CD14-positive monocyte (primary cell): ENCODE data around the gene BCL2L2. TPM values are rescaled to one million over a fixed set of nuclear protein-coding genes. Genes with fewer than 3 reads are reported as not detected.

ENCODE experiments used
- DNase-seq, 3 donors: peaks; one replicate each; pipeline ENCODE4 v3.0.0-alpha.2; 2011 to 2022
- H2AFZ ChIP-seq: 2 replicates; pipeline ENCODE4 v1.6.0; 2012; ENCODE audit warnings: mild to moderate bottlenecking, low read depth, low read length, inconsistent platforms; ENCODE audit not compliant: insufficient read depth, poor library complexity, severe bottlenecking
- H3K27ac ChIP-seq, 2 donors: 1 replicate in 1 of 2; 2 replicates in 1 of 2; pipeline ENCODE4 v1.5.1; 2012 to 2013; ENCODE audit warnings: low read length in 2 of 2, control low read depth in 1 of 2, inconsistent platforms in 1 of 2, low read depth in 1 of 2, mild to moderate bottlenecking in 1 of 2
- H3K27me3 ChIP-seq, 2 donors: one replicate each; pipeline versions ENCODE4 v1.6.0 to v1.6.1; 2011 to 2013; ENCODE audit warnings: low read length in 2 of 2; ENCODE audit not compliant: control insufficient read depth in 2 of 2, insufficient read depth in 2 of 2
- H3K36me3 ChIP-seq, 2 donors: replicated peaks in 1 of 2; 1 replicate in 1 of 2; 2 replicates in 1 of 2; pipeline versions ENCODE4 v1.5.1 to v1.6.1; 2012 to 2013; ENCODE audit warnings: low read length in 2 of 2, control low read depth in 1 of 2, inconsistent platforms in 1 of 2, mild to moderate bottlenecking in 1 of 2; ENCODE audit not compliant: insufficient read depth in 2 of 2, control insufficient read depth in 1 of 2
- H3K4me1 ChIP-seq, 2 donors: 1 replicate in 1 of 2; 2 replicates in 1 of 2; pipeline versions ENCODE4 v1.5.1 to v1.6.1; 2012 to 2013; ENCODE audit warnings: low read length in 2 of 2, control low read depth in 1 of 2, inconsistent platforms in 1 of 2, mild to moderate bottlenecking in 1 of 2, moderate library complexity in 1 of 2; ENCODE audit not compliant: insufficient read depth in 2 of 2, control insufficient read depth in 1 of 2
- H3K4me2 ChIP-seq: replicated peaks from 2 replicates; pipeline ENCODE3; 2012; ENCODE audit warnings: low read length, moderate library complexity, mild to moderate bottlenecking; ENCODE audit not compliant: poor library complexity, severe bottlenecking; ENCODE audit errors: extremely low read depth
- H3K4me3 ChIP-seq, 3 experiments: fragments of 200-600 bp in 1 of 3; sonication (generic) in 1 of 3; replicated peaks in 1 of 3; 1 replicate in 2 of 3; 2 replicates in 1 of 3; pipeline ENCODE4 v1.5.1; 2011 to 2013; ENCODE audit warnings: low read length in 3 of 3, mild to moderate bottlenecking in 3 of 3, control low read depth in 2 of 3, low read depth in 2 of 3, inconsistent platforms in 1 of 3, moderate library complexity in 1 of 3
- H3K79me2 ChIP-seq: 2 replicates; pipeline ENCODE4 v1.6.0; 2012; ENCODE audit warnings: mild to moderate bottlenecking, control low read depth, inconsistent platforms, low read length, moderate library complexity; ENCODE audit not compliant: insufficient read depth
- H3K9ac ChIP-seq: 2 replicates; pipeline ENCODE4 v1.6.0; 2017; ENCODE audit warnings: low read length, mild to moderate bottlenecking; ENCODE audit not compliant: insufficient read depth, poor library complexity, severe bottlenecking
- H3K9me3 ChIP-seq, 2 donors: replicated peaks in 1 of 2; 1 replicate in 1 of 2; 2 replicates in 1 of 2; pipeline versions ENCODE4 v1.5.1 to v1.6.1; 2012 to 2013; ENCODE audit warnings: low read length in 2 of 2, control low read depth in 1 of 2; ENCODE audit not compliant: control insufficient read depth in 1 of 2, insufficient read depth in 1 of 2
- H4K20me1 ChIP-seq: 2 replicates; pipeline ENCODE4 v1.6.0; 2012; ENCODE audit warnings: mild to moderate bottlenecking, low read length, control low read depth, moderate library complexity; ENCODE audit not compliant: insufficient read depth
- H3K27ac Mint-ChIP-seq, 7 donors: one replicate each; pipeline ENCODE4 v1.8.0; 2020; ENCODE audit warnings: mild to moderate bottlenecking in 7 of 7, mixed read lengths in 7 of 7, moderate library complexity in 6 of 7, inconsistent platforms in 2 of 7
- H3K27me3 Mint-ChIP-seq, 3 donors: one replicate each; pipeline ENCODE4 v1.8.0; 2021 to 2022; ENCODE audit warnings: low read depth in 3 of 3, mild to moderate bottlenecking in 3 of 3, mixed read lengths in 3 of 3, moderate library complexity in 3 of 3, inconsistent platforms in 1 of 3
- H3K36me3 Mint-ChIP-seq, 2 donors: one replicate each; pipeline ENCODE4 v1.8.0; 2020; ENCODE audit warnings: mixed read lengths in 2 of 2, inconsistent platforms in 1 of 2, mild to moderate bottlenecking in 1 of 2
- H3K4me1 Mint-ChIP-seq: one replicate; pipeline ENCODE4 v1.8.0; 2020; ENCODE audit warnings: mild to moderate bottlenecking, mixed read lengths
- H3K4me3 Mint-ChIP-seq, 2 donors: one replicate each; pipeline ENCODE4 v1.8.0; 2020; ENCODE audit warnings: mild to moderate bottlenecking in 2 of 2, mixed read lengths in 2 of 2, moderate library complexity in 1 of 2
- H3K9me3 Mint-ChIP-seq, 7 donors: one replicate each; pipeline ENCODE4 v1.8.0; 2020 to 2022; ENCODE audit warnings: mixed read lengths in 7 of 7, mild to moderate bottlenecking in 6 of 7, moderate library complexity in 6 of 7, inconsistent platforms in 2 of 7
- CTCF ChIP-seq: fragments of 200-600 bp; IDR thresholded peaks from one replicate; pipeline ENCODE4 v1.8.0; 2022; ENCODE audit warnings: antibody characterized with exemption, mild to moderate bottlenecking
- WGBS: methylation state at CpG from one replicate; pipeline ENCODE4 v1.1.5; 2013; ENCODE audit warnings: missing lambda C conversion rate; ENCODE audit not compliant: insufficient coverage; 5-methylcytosine and 5-hydroxymethylcytosine counted together
- intact Hi-C, 2 donors: fragments of 100-400 bp; cut with micrococcal nuclease; formaldehyde crosslinking; loops; one replicate each; pipeline versions ENCODE4 v1.15.0 to v1.15.1; 2023
- polyA plus RNA-seq, 3 donors: library from polyadenylated mRNA; depleted of rRNA in 1 of 3; unstranded in 2 of 3; stranded (reverse) in 1 of 3; fragments of 300-500 nt in 2 of 3; fragments of >200 nt in 1 of 3; fragmentation: Illumina TruSeq in 2 of 3; gene quantifications; 1 replicate in 2 of 3; 2 replicates in 1 of 3; pipeline ENCODE4 v1.2.3, GENCODE V29; 2012 to 2021

The BCL2L2 gene
- polyA plus RNA-seq, 3 donors, result 0.90 to 23.7 (median 1.4) TPM

- Histone ChIP-seq H3K9ac (peak within 1 kb of the TSS; percentile 91), H3K4me3 (peak within 1 kb of the TSS; percentile 36 to 90 (median 58)), H3K4me1 (peaks cover 41 to 62% of the 10 kb centered on the region in 2 donors), H3K9me3 (no peaks in the 10 kb centered on the region), H3K27ac (peak within 1 kb of the TSS; percentile 86 to 93), H4K20me1 (no peaks in the 10 kb centered on the region), H3K4me2 (peak within 1 kb of the TSS; percentile 100), H2AFZ (peak within 1 kb of the TSS; percentile 100), H3K27me3 (no peaks in the 10 kb centered on the region), H3K36me3 (peaks cover 7 to 17% of the 10 kb centered on the region in 2 donors), H3K79me2 (peaks cover 40% of the 10 kb centered on the region)
- intact Hi-C loops, result loop anchor here in 1 of 2 donors (10.0 kb wide), 1 partner anchor 718 kb away; the partner anchor contains the start of gene DAD1
- peaks cover 44% of the 10 kb centered on the region for H3K4me1 Mint-ChIP-seq
- TF ChIP-seq CTCF, result no peak
- DNase-seq, result peak; percentile 20 to 41 (median 27)
- peak within 1 kb of the TSS; percentile 96 to 99 for H3K4me3 Mint-ChIP-seq
- H3K9me3 Mint-ChIP-seq, result peaks cover 0 to 2% (median 0%) of the 10 kb centered on the region in 7 donors
- under 1% methylated on average over 66 of the region's 81 CpGs for WGBS
- H3K36me3 Mint-ChIP-seq, result peaks cover 10 to 19% of the 10 kb centered on the region in 2 donors
- no peaks in the 10 kb centered on the region for H3K27me3 Mint-ChIP-seq
- peak within 1 kb of the TSS; percentile 93 to 97 (median 94) for H3K27ac Mint-ChIP-seq
Measured at GRCh38 chr14:23302290-23303225, 4.1 kb upstream of the BCL2L2 start, which contains the start of gene PPP1R3E. Gene PPP1R3E (minus strand): TSS chr14:23302859. CDS start chr14:23302576, 283 bp downstream.

DNA sequence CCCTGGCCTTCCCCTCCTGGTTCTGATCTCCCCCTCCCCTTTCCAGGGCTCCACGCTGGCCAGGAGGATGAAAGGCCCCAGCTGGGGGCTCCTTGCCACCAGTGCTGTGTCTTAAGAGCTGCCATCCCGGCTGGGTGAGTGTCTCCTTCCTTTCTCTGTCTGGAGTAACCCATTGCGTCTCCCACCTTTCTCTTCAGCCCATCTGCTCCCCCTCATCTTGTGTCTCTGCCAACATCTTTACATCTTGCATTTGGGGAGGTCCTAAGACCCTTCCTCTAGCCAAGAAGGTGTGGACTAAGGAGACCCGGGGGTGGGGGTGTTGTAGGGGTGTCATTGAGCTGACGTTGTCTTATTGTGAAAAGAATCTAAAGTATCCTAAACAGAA, 505 bp downstream of the BCL2L2 start:
- Histone ChIP-seq H3K27ac (peak overlapping the region; percentile 76 to 89), H3K9ac (peak overlapping the region; percentile 80), H3K9me3 (no peaks in the 10 kb centered on the region), H3K36me3 (peaks cover 24 to 41% of the 10 kb centered on the region in 2 donors), H3K79me2 (peaks cover 50% of the 10 kb centered on the region), H3K4me3 (peak overlapping the region; percentile 39 to 92 (median 90)), H4K20me1 (no peaks in the 10 kb centered on the region), H3K27me3 (no peaks in the 10 kb centered on the region), H3K4me1 (peaks cover 31 to 50% of the 10 kb centered on the region in 2 donors), H3K4me2 (peak overlapping the region; percentile 89), H2AFZ (peak overlapping the region; percentile 98)
- peaks cover 49% of the 10 kb centered on the region for H3K4me1 Mint-ChIP-seq
- no peaks in the 10 kb centered on the region for H3K9me3 Mint-ChIP-seq
- TF ChIP-seq CTCF, result no peak
- peaks cover 14 to 31% of the 10 kb centered on the region in 2 donors for H3K36me3 Mint-ChIP-seq
- peak overlapping the region; percentile 76 to 92 (median 89) for H3K27ac Mint-ChIP-seq
- intact Hi-C loops, result loop anchor here (2.0 to 10.0 kb wide), 2 partner anchors 14 to 722 kb away; partner anchors contain the start of genes DAD1 (in 1 of the 2) and PABPN1 (in 1 of the 2)
- no peak for DNase-seq
- H3K27me3 Mint-ChIP-seq, result no peaks in the 10 kb centered on the region
- H3K4me3 Mint-ChIP-seq, result peak overlapping the region; percentile 82 to 92
- WGBS, result 0% methylated on average over 1 of the region's 5 CpGs
